SK-N-DZ (cell line): ENCODE results near the gene CST7.

Source experiments
- DNase-seq: peaks from one replicate; pipeline ENCODE4 v3.0.0-alpha.2; 2015; ENCODE audit warnings: low spot score
- small RNA-seq, 2 experiments: library from RNA; depleted of rRNA; stranded (forward); fragments of <200 nt; gene quantifications; one replicate each; pipeline ENCODE3, GENCODE V24; 2014

Gene CST7

GRCh38 chr20:25003002-25003401 lies 53.9 kb downstream of the CST7 start:
- no peak for DNase-seq

DNA sequence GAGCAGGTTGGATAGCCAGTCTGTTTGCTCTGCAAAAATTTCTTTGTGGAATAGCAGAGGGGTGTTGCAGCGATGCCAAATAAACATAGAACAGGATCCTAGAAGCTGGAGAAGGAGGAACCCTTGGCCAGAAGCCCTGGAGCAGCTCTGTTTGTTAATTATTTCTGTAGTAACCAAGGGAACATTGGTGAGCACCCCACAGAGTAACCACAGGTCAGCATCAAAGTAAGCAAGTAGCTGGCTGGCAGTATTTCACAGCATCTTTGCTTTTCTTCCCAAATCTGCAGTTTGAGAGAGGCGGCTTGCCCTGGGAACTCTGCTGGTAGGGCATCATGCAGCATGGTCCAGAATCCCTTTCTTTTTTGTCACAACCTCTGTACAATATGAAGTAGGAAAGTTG lies 56.2 kb downstream of the CST7 start:
- no peak for DNase-seq

DNA sequence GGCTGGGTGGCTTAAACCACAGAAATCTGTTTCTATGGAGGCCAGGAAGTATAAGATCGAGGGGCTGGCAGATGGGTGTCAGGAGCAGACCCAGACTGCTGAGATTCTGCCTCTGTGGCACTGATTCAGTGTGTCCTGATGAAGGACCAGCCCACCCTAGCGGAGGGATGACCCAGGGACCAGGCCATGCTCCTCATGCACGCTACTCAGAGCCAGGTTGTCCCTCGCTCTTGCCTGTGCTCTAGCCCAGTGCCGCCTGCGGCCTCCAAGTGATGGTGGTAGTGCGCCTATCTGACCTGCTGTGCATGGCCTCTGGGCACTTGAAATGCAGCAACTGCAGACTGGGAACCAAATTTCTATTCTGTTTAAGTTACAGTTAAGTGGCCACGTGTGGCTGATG lies 56.6 kb downstream of the CST7 start:
- DNase-seq = no peak

DNA sequence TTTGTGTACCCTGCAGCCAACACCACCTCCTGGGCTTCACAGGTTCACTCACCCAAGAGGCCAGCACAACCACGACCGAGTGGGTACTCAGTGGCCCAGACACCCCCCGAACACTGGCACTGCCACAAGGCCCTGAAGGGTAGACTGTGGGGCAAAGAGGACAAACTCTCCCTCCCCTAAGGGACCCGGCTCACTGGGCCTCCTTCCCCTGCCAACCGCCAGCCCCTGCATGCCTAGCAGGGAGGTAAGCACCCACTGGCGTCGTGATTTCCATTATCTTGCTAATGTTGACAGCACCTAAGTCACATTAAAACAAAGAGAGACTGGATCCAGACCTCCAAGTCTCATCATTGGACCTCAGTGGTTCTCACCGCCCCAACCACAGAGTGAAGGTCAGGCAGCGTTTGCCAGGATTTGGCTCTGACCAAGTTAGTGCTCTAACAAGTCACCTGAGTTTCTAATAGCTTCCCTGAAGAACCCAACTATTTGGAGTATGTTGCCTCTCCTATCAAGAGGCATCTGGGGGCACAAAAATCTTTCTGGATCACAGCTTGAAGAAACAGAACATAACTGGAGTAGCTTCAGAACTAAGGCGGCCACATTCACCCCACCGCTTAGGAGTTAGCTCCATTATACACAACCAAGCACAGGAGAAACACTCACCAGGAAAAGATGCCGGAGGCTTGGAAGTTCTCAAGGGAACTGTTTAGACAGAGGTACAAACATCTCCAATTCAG lies 57.5 kb downstream of the CST7 start:
- no peak for DNase-seq

DNA sequence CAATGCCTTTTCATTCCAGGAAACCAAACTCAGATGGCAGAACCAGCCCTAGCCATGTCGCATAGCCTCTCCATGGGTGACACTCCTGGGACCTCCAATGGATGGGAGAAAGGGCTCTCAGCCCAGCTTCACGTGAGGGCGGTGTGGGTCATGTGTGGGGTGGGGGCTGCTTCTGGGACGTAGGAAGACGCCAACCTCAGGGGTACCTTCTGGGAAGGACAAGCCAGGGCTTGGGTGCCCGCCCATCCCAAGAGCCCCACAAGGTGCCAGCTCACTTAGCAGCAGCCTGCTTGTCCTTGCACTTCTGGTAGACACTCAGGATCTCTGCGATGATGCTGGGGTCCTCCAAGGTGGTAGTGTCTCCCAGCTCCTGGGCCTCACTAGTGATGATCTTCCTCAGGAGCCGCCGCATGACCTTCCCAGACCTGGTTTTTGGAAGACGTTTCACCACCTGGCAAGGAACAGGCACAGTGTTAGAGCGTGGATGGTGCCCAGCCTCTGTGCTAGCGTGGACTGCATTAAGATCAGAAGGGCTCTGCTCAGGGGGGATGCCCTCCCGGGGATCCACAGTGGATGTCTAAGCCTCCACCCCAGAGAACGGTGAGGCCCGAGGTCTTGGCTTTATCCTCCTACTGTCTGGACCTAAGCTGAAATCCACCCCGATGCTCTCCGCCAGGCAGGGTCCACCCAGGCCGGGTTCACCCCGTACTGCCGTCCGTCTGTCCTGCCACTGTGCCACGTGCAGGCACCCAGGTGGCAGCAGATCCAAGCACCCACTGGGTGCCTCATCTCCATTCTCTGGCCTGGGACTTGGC lies 58.6 kb downstream of the CST7 start:
- no peak for DNase-seq

DNA sequence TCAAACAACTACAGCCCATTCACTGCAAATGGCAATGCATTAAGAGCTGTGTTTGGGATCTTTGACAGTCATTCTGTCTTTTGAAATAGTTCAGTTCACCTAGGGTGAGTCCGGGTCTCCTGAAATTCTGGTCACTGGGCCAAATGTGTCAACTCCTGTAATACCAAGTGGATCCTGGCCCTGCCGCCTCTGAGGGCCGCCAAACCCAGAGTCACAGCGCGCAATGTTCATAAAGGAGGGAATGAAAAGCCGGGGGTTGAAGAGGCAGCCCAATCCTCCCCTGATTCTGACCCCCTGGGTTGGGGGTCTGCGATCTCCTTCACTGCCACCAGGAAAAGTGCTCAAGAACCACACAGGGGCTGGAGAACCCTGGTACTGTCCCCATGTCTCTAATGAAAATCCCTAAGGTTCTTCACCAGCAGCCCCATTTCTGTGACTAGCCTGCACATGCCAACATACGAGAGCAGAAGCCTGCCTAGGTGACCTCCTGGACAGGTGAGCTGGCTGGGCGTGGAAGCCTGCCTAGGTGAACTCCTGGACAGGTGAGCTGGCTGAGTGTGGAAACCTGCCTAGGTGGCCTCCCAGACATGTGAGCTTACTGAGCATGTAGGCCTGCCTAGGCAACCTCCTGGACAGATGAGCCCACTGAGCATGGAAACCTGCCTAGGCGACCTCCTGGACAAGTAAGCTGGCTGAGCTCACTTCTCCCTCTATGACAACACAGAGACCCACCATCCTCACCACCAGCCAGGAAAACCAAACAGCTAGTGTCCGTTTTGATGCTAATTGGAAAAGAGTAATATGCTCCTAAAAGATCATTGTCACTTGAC lies 59.5 kb downstream of the CST7 start:
- DNase-seq = no peak

Small RNAs within 50 kb of the gene (small RNA-seq; reads per million reads assigned to genes)
- 0 reads per million in 2 experiments for gene RNU6-1257P
